LNCaP clone FGC (cell line): Measurements from ENCODE around the gene SMAD6.

Source experiments
- DNase-seq: peaks from one replicate; pipeline ENCODE4 v3.0.0-alpha.2; 2011; ENCODE audit warnings: low read depth
- H3K4me3 ChIP-seq: 2 replicates; pipeline ENCODE4 v1.5.1; 2011; ENCODE audit warnings: mild to moderate bottlenecking, low read depth, low read length, control low read depth
- TF ChIP-seq, protein P1 (sequence below): IDR thresholded peaks from 2 replicates; pipeline ENCODE4 v1.5.1; 2012; ENCODE audit warnings: mild to moderate bottlenecking; ENCODE audit not compliant: control insufficient read depth, insufficient read depth; ENCODE audit errors: extremely low read depth

The SMAD6 gene

DNA sequence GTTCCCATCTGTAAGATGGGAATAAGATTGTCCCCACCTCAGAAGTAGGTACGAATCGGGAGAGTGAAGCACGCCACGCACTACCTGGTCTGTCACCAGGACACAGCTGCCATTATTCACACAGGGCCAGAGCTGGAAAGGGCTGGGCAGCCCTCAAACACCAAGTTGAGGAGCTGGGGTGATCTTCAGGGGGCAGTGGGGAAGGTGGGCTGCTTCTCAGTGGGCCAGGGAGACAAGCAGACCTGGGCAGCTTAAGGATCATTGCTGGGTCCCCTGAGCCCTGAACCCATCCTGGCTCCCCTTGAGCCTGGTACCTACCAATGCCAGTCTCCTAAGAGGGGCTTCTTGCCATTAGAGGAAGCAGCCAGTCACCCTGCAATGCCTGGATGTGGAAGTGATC, 82.1 kb downstream of the SMAD6 start:
- no peak overlapping the region for H3K4me3 ChIP-seq
- DNase-seq = no peak
- TF ChIP-seq, protein P1, sequence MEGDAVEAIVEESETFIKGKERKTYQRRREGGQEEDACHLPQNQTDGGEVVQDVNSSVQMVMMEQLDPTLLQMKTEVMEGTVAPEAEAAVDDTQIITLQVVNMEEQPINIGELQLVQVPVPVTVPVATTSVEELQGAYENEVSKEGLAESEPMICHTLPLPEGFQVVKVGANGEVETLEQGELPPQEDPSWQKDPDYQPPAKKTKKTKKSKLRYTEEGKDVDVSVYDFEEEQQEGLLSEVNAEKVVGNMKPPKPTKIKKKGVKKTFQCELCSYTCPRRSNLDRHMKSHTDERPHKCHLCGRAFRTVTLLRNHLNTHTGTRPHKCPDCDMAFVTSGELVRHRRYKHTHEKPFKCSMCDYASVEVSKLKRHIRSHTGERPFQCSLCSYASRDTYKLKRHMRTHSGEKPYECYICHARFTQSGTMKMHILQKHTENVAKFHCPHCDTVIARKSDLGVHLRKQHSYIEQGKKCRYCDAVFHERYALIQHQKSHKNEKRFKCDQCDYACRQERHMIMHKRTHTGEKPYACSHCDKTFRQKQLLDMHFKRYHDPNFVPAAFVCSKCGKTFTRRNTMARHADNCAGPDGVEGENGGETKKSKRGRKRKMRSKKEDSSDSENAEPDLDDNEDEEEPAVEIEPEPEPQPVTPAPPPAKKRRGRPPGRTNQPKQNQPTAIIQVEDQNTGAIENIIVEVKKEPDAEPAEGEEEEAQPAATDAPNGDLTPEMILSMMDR = no peak

DNA sequence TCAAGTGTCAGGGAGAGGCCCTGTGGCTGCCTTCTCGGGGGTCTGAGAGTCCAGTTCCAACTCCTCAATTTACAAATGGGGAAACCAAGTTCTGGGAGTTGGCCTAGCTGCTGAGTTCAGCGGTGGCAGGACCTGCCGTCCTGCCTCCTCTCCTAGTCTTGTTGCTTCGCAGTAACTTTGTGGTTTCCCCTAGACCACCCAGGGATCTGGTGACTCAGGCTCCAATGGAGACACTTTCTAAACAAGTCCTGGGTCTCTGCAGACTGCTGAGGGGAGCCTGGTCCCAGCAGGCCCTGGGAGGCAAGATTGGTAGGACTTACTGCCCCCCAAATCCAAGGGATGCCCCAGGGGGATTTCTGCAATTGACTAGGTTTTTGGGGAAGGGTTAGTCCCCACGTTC, 83.6 kb downstream of the SMAD6 start:
- TF ChIP-seq, protein P1 = no peak
- H3K4me3 ChIP-seq = no peak overlapping the region
- no peak for DNase-seq

DNA sequence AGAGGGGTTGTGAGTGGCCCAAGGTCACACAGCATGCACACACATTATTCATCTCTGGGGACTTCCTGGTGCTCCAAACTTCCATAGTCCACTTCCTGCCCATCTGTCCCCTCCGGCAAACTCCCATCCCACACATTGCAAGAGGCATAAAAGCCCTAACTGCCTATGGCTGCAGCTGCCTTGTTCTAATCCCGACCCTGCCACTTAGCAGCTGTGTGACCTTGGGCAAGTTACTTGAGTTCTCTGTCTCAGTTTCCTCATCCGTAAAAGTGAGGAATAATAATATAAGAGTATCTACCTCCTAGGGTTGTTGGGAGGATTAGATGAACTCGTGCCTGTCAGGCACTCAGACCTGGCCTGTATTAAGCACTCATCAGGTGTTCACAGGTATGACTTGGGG, 84.2 kb downstream of the SMAD6 start:
- no peak for DNase-seq
- no peak overlapping the region for H3K4me3 ChIP-seq
- TF ChIP-seq, protein P1 = no peak

DNA sequence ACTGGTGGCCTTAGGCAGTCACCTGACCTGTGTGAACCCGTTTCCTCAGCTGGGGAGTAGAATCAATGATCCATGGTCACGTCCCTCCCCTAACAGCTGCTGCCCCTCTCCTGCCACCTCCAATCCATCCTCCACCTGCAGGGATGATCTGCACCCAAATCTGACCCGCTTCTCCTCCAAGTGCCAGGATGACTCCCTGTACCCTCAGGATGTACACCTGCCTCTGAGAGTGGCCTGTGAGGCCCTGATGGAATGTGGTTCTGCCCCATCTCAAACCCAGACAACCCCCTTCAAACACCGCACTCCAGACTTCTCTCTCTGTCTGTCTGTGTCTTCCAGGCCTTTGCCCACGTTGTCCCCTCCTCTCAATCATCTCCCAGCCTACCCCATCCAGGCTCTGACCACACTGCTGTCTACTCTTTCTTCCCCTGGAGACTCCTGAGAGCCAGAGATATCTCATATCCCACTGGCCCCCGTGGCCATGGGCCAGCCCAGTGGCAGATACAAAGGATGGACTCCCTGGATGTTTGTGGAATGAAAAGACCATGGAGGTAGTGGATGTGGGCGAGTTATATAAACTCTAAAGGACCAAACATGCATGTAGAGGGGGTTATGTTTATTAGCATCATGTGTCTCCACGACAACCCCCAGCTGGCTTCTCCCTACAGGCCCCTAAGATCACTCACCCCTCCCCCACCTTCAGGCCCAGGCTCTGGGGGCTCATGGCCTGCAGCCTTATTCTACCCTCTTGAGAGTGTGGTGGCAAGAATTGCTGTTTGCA, 84.9 kb downstream of the SMAD6 start:
- TF ChIP-seq, protein P1 = no peak
- no peak overlapping the region for H3K4me3 ChIP-seq
- no peak for DNase-seq

DNA sequence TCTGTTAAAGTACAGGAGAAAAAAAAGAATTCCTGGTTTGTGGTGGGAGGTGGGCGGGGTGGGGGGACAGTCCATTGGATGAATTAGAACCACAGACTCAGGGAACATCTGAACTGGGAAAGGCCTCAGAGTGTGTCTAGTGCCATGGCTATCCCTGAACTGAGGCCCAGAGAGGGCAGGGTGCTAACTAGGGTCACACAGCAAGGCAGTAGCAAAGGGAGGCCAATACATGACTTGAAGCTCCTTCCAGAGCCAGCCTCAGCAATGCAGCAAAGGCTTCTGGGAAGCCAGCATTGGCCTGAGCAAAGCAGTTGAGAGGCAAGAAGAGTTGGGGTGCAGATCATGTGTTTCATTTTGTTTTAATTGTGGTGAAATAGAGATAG, 85.4 kb downstream of the SMAD6 start:
- TF ChIP-seq, protein P1 = no peak
- H3K4me3 ChIP-seq = no peak overlapping the region
- no peak for DNase-seq

DNA sequence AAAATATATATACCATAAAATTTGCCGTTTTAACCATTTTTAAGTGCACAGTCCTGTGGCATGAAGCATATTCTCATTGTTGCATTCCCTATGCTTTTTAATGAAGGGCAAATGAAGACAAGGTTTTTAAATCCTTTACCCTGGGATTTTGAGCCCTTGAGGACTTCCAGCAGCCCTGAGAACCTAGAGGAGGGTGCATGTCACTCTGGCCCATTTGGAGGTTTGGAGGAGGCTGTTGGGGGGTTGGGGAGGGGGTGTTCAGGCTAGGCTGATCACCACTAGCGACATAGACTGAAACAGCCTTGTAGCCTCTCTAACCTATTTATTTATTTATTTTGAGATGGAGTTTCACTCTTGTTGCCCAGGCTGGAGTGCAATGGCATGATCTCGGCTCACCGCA, 86.0 kb downstream of the SMAD6 start:
- no peak for DNase-seq
- TF ChIP-seq, protein P1 = no peak
- no peak overlapping the region for H3K4me3 ChIP-seq
